ENCODE data around the gene RGS12.

RGS12 gene

GRCh38 chr4:3284734-3285557 lies 7.9 kb upstream of the RGS12 start:
- no peak for DNase-seq

- no peak for DNase-seq
Measured at GRCh38 chr4:3285558-3286334, 7.1 kb upstream of the RGS12 start.

- no peak for DNase-seq
Measured at GRCh38 chr4:3286335-3287175, 6.3 kb upstream of the RGS12 start.

- DNase-seq, result no peak
Measured at GRCh38 chr4:3287271-3287971, 5.4 kb upstream of the RGS12 start.

- no peak for DNase-seq
Measured at GRCh38 chr4:3287972-3288570, 4.8 kb upstream of the RGS12 start.

GRCh38 chr4:3288571-3289094 lies 4.2 kb upstream of the RGS12 start:
- no peak for DNase-seq

- DNase-seq, result no peak
Measured at GRCh38 chr4:3290476-3290875, 2.3 kb upstream of the RGS12 start.

GRCh38 chr4:3290889-3291321 lies 1.9 kb upstream of the RGS12 start:
- DNase-seq, result no peak

GRCh38 chr4:3291411-3291968 lies 1.3 kb upstream of the RGS12 start:
- no peak for DNase-seq

- no peak for DNase-seq
Measured at GRCh38 chr4:3291969-3292570, 751 bp upstream of the RGS12 start.

GRCh38 chr4:3293401-3294391 lies 875 bp downstream of the RGS12 start:
- no peak for DNase-seq

- DNase-seq, result no peak
Measured at GRCh38 chr4:3294401-3295241, 1.8 kb downstream of the RGS12 start.

GRCh38 chr4:3295837-3296624 lies 3.2 kb downstream of the RGS12 start:
- DNase-seq, result no peak

- no peak for DNase-seq
Measured at GRCh38 chr4:3296651-3297050, 3.8 kb downstream of the RGS12 start.

- DNase-seq, result no peak
Measured at GRCh38 chr4:3297066-3297859, 4.4 kb downstream of the RGS12 start.

GRCh38 chr4:3299122-3299975 lies 6.5 kb downstream of the RGS12 start:
- no peak for DNase-seq
